A673 (cell line): ENCODE measurements around the gene HOXD3. TPM values are rescaled to one million over a fixed set of nuclear protein-coding genes. Genes with fewer than 3 reads are reported as not detected.
A peak's percentile ranks its signal among the peaks of the same experiment; 100 is the strongest.

Experiments
- BruUV-seq: library from RNA; stranded (reverse); fragments of 400-500 nt; replicated peaks from 2 replicates; lab custom pipeline; 2021; lab: Mats Ljungman, UMichigan
- CTCF ChIA-PET: fragments of 300-600 bp; sonication (Branson Sonifier 250); formaldehyde crosslinking; loops from one replicate; lab custom pipeline; 2022; ENCODE audit warnings: antibody characterized with exemption; lab: Charles Lee
- POLR2A ChIA-PET: fragments of 300-600 bp; sonication (Branson Sonifier 250); formaldehyde crosslinking; loops from one replicate; lab custom pipeline; 2022; ENCODE audit warnings: antibody characterized with exemption; ENCODE audit not compliant: low non-redundant PET; lab: Charles Lee
- DNase-seq: peaks from one replicate; pipeline ENCODE4 v3.0.0-alpha.2; 2015; ENCODE audit warnings: low spot score
- H3K27ac ChIP-seq: fragments of 200-600 bp; sonication (generic); 2 replicates; pipeline ENCODE4 v1.5.1; 2016; ENCODE audit warnings: mixed run types, low read depth, mild to moderate bottlenecking, mixed read lengths, antibody characterized with exemption, low read length; ENCODE audit not compliant: poor library complexity, severe bottlenecking
- H3K27me3 ChIP-seq: fragments of 200-600 bp; sonication (generic); replicated peaks from 2 replicates; pipeline ENCODE4 v1.6.1; 2017; ENCODE audit warnings: mixed run types, low read depth, mild to moderate bottlenecking, mixed read lengths, antibody characterized with exemption, low read length; ENCODE audit not compliant: insufficient read depth, poor library complexity
- H3K36me3 ChIP-seq: fragments of 200-600 bp; sonication (generic); 2 replicates; pipeline ENCODE4 v1.6.1; 2016; ENCODE audit warnings: mixed run types, mild to moderate bottlenecking, mixed read lengths, antibody characterized with exemption, low read length; ENCODE audit not compliant: insufficient read depth, poor library complexity, severe bottlenecking
- H3K4me1 ChIP-seq: fragments of 200-600 bp; sonication (generic); 2 replicates; pipeline ENCODE4 v1.6.1; 2017; ENCODE audit warnings: mixed run types, mild to moderate bottlenecking, mixed read lengths, antibody characterized with exemption, low read length; ENCODE audit not compliant: insufficient read depth, poor library complexity, severe bottlenecking
- H3K4me3 ChIP-seq: fragments of 200-600 bp; sonication (generic); 2 replicates; pipeline ENCODE4 v1.5.1; 2016; ENCODE audit warnings: low read depth, mixed run types, mild to moderate bottlenecking, mixed read lengths, low read length; ENCODE audit not compliant: poor library complexity, severe bottlenecking
- H3K9me3 ChIP-seq: fragments of 200-600 bp; sonication (generic); 2 replicates; pipeline ENCODE4 v1.6.1; 2016; ENCODE audit warnings: mixed run types, low read depth, mild to moderate bottlenecking, mixed read lengths, antibody characterized with exemption, low read length; ENCODE audit not compliant: poor library complexity, severe bottlenecking
- CTCF ChIP-seq: fragments of 300-800, 200-600 bp; sonication (generic); conservative IDR thresholded peaks from 2 replicates; pipeline ENCODE4 v1.5.1; 2017; ENCODE audit warnings: low read depth, mild to moderate bottlenecking, antibody characterized with exemption, low read length, moderate library complexity, mixed read lengths
- EZH2 ChIP-seq: fragments of 200-600 bp; sonication (generic); IDR thresholded peaks from 2 replicates; pipeline ENCODE4 v1.6.1; 2017; ENCODE audit warnings: borderline replicate concordance, low read depth, mild to moderate bottlenecking, mixed read lengths, antibody characterized with exemption, low read length; ENCODE audit not compliant: poor library complexity, severe bottlenecking
- intact Hi-C: fragments of 100-400 bp; cut with micrococcal nuclease; formaldehyde crosslinking; loops from one replicate; pipeline ENCODE4 v1.10.0; 2022; ENCODE audit not compliant: unreplicated experiment
- total RNA-seq: library from RNA; stranded (reverse); gene quantifications from 2 replicates; pipeline ENCODE4 v1.2.3, GENCODE V29; 2021

Gene HOXD3
- total RNA-seq, 1 experiment from 2014 or later = 41.3 TPM

DNA sequence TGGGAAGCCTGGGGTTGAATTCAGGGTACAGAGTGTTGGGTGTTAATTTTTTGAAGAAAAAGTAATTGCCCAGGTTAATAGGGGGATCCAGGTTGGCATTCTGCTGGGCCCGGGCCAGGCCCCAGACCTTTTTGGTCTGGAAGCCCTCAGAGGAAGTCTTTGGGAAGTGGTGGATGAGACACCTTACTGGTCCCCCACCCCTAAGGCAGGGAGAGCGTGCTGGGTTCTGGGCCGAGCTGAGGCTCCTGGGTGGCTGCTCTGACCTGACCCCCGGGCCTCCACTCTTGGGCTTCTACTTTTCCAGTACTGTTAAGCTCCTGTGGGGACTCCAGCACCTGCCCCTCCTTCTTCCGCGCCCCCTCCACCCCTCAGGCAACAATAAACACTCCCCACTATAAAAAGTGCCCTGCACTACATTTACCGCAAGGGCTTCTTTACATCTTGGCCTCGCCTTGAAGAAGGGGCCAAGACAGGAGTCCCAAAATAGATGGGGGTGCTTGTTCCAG lies 753 bp upstream of the HOXD3 start:
- H3K4me3 ChIP-seq = no peak overlapping the region
- no peak for DNase-seq
- ChIA-PET POLR2A (no interaction called here), CTCF (no interaction called here)
- peaks cover 54% of the 10 kb centered on the region for H3K36me3 ChIP-seq
- intact Hi-C loops = loop anchor here (5.0 kb wide), 1 partner anchor 301 kb away; no protein-coding TSS in a partner anchor
- no peaks in the 10 kb centered on the region for H3K27me3 ChIP-seq
- no peaks in the 10 kb centered on the region for H3K9me3 ChIP-seq
- no peak for TF ChIP-seq EZH2
- TF ChIP-seq CTCF = no peak
- BruUV-seq = no TSS peak
- no peak overlapping the region for H3K27ac ChIP-seq
- peaks cover 28% of the 10 kb centered on the region for H3K4me1 ChIP-seq

DNA sequence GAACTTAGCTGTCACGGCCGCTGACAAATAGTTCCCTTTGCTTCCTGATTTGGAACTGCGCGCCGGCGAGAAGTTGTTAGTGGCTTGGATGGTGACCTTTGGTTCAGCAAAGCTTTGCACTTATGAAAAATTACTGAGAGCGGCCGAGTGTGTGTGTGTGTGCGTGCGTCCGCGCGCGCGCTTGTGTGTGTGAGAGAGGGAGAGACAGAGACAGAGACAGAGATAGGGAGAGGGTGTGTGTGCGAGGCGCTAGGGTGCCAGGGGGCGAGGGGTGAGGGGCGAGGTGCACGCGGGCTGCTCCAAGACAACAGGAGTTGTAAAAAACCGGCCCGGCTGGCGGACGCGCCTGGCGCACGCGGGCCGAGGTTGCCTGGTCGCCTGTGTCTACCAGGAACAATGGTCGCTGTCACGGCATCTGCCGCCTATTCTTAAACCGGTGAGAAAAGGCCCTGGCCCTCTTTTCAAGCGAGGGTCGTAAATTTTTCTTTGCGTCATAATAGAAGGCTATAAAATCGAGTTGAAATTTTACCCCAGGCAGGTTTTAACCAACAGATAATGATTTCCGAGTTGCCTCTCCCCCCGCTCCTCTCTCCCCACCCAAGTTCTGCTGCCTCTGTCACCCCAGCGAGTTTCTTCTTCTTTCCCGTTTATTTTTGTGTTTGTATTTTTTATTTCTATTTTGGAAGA lies 535 bp downstream of the HOXD3 start:
- peak; percentile 61 for DNase-seq
- Histone ChIP-seq H3K9me3 (no peaks in the 10 kb centered on the region), H3K36me3 (peaks cover 43% of the 10 kb centered on the region), H3K4me3 (peak overlapping the region; percentile 48), H3K4me1 (peaks cover 28% of the 10 kb centered on the region), H3K27me3 (no peaks in the 10 kb centered on the region), H3K27ac (peak overlapping the region; percentile 85)
- CTCF ChIA-PET = no interaction called here
- intact Hi-C loops = loop anchor here (5.0 kb wide), 1 partner anchor 300 kb away; no protein-coding TSS in a partner anchor
- BruUV-seq = no TSS peak
- TF ChIP-seq EZH2 = no peak
- POLR2A ChIA-PET = no interaction called here

GRCh38 chr2:176158186-176158591 lies 1.1 kb downstream of the HOXD3 start:
- DNase-seq = peak; percentile 70
- peaks cover 28% of the 10 kb centered on the region for H3K4me1 ChIP-seq
- H3K9me3 ChIP-seq = no peaks in the 10 kb centered on the region
- TF ChIP-seq CTCF (no peak), EZH2 (no peak)
- ChIA-PET CTCF (no interaction called here), POLR2A (no interaction called here)
- no peaks in the 10 kb centered on the region for H3K27me3 ChIP-seq
- H3K27ac ChIP-seq = peak overlapping the region; percentile 85
- peaks cover 38% of the 10 kb centered on the region for H3K36me3 ChIP-seq
- peak overlapping the region; percentile 48 for H3K4me3 ChIP-seq
- intact Hi-C loops = loop anchor here (5.0 kb wide), 1 partner anchor 299 kb away; no protein-coding TSS in a partner anchor
- BruUV-seq = no TSS peak
